Activated CD8-positive, alpha-beta T cell treated with anti-CD3 and anti-CD28 coated beads for 36 hours (primary cell): ENCODE data around the gene OMA1. TPM values are rescaled to one million over a fixed set of nuclear protein-coding genes. Genes with fewer than 3 reads are reported as not detected.
"Not testable (repeated sequence)": the region's sequence is repeated elsewhere in the genome, so short reads cannot be mapped to it uniquely, and the experiment has no call there.

Source experiments
- ATAC-seq: fragments of 200-7000 bp; cut with Tn5 transposase; one replicate; pipeline ENCODE4 v1.10.0; 2021; ENCODE audit warnings: mild to moderate bottlenecking, moderate library complexity
- CTCF ChIA-PET: fragments of 350-600 bp; sonication (Branson Sonifier 250); formaldehyde crosslinking; loops from one replicate; lab custom pipeline; 2021; ENCODE audit warnings: antibody characterized with exemption; lab: Charles Lee
- POLR2A ChIA-PET: fragments of 350-600 bp; sonication (Branson Sonifier 250); formaldehyde crosslinking; loops from one replicate; lab custom pipeline; 2021; ENCODE audit warnings: antibody characterized with exemption; lab: Charles Lee
- DNase-seq: peaks from one replicate; pipeline ENCODE4 v3.0.0-alpha.2; 2020
- H3K27ac Mint-ChIP-seq: one replicate; pipeline ENCODE4 v1.8.0; 2021; ENCODE audit warnings: mild to moderate bottlenecking, mixed read lengths
- H3K27me3 Mint-ChIP-seq: one replicate; pipeline ENCODE4 v1.8.0; 2021; ENCODE audit warnings: mixed read lengths
- H3K36me3 Mint-ChIP-seq: one replicate; pipeline ENCODE4 v1.8.0; 2021; ENCODE audit warnings: low read depth, mixed read lengths
- H3K4me1 Mint-ChIP-seq: one replicate; pipeline ENCODE4 v1.8.0; 2021; ENCODE audit warnings: low read depth, mixed read lengths
- H3K4me3 Mint-ChIP-seq: one replicate; pipeline ENCODE4 v1.8.0; 2021; ENCODE audit warnings: mild to moderate bottlenecking, moderate library complexity, mixed read lengths
- H3K9me3 Mint-ChIP-seq: one replicate; pipeline ENCODE4 v1.8.0; 2021; ENCODE audit warnings: mixed read lengths
- CTCF ChIP-seq: fragments of 200-600 bp; IDR thresholded peaks from one replicate; pipeline ENCODE4 v1.8.0; 2022; ENCODE audit warnings: antibody characterized with exemption, mild to moderate bottlenecking
- intact Hi-C: fragments of 100-400 bp; cut with micrococcal nuclease; formaldehyde crosslinking; loops from one replicate; pipeline ENCODE4 v1.10.0; 2022
- total RNA-seq, 2 experiments: library from RNA; stranded (reverse); gene quantifications; one replicate each; pipeline ENCODE4 v1.2.3, GENCODE V29; 2021

The OMA1 gene
- total RNA-seq, 2 experiments from 2014 or later = 14.7 to 14.9 TPM

GRCh38 chr1:58502519-58502918, 44.0 kb downstream of the OMA1 start:
- DNase-seq = no peak
- CTCF ChIA-PET = no interaction called here
- H3K27ac Mint-ChIP-seq = peak overlapping the region; percentile 8
- intact Hi-C loops = no loop called here
- no peak for TF ChIP-seq CTCF
- no peaks in the 10 kb centered on the region for H3K27me3 Mint-ChIP-seq
- no peaks in the 10 kb centered on the region for H3K9me3 Mint-ChIP-seq
- no peak overlapping the region for H3K4me3 Mint-ChIP-seq
- peaks cover 17% of the 10 kb centered on the region for H3K4me1 Mint-ChIP-seq
- POLR2A ChIA-PET = no interaction called here
- no peak for ATAC-seq
- H3K36me3 Mint-ChIP-seq = peaks cover 12% of the 10 kb centered on the region

GRCh38 chr1:58500043-58500442, 46.5 kb downstream of the OMA1 start:
- ATAC-seq = no peak
- no peak for TF ChIP-seq CTCF
- intact Hi-C loops = no loop called here
- POLR2A ChIA-PET = no interaction called here
- no peaks in the 10 kb centered on the region for H3K27me3 Mint-ChIP-seq
- H3K4me3 Mint-ChIP-seq = no peak overlapping the region
- CTCF ChIA-PET = interaction anchor here (1.0 to 1.6 kb wide), 2 partner anchors 15 to 152 kb away, joined by 3 to 7 read pairs; no protein-coding TSS in a partner anchor
- H3K4me1 Mint-ChIP-seq = peaks cover 17% of the 10 kb centered on the region
- H3K36me3 Mint-ChIP-seq = peaks cover 30% of the 10 kb centered on the region
- H3K27ac Mint-ChIP-seq = no peak overlapping the region
- no peak for DNase-seq
- no peaks in the 10 kb centered on the region for H3K9me3 Mint-ChIP-seq

- no peak overlapping the region for H3K4me3 Mint-ChIP-seq
- peaks cover 13% of the 10 kb centered on the region for H3K4me1 Mint-ChIP-seq
- H3K27me3 Mint-ChIP-seq = no peaks in the 10 kb centered on the region
- intact Hi-C loops = no loop called here
- POLR2A ChIA-PET = no interaction called here
- H3K27ac Mint-ChIP-seq = no peak overlapping the region
- no peak for ATAC-seq
- TF ChIP-seq CTCF = no peak
- no peaks in the 10 kb centered on the region for H3K9me3 Mint-ChIP-seq
- CTCF ChIA-PET = no interaction called here
- DNase-seq = no peak
- peaks cover 27% of the 10 kb centered on the region for H3K36me3 Mint-ChIP-seq
Measured at GRCh38 chr1:58497499-58497898, 49.0 kb downstream of the OMA1 start.

- Mint-ChIP-seq H3K4me3 (no peak overlapping the region), H3K4me1 (peaks cover 8% of the 10 kb centered on the region), H3K36me3 (peaks cover 33% of the 10 kb centered on the region), H3K27ac (no peak overlapping the region), H3K27me3 (no peaks in the 10 kb centered on the region), H3K9me3 (no peaks in the 10 kb centered on the region)
- intact Hi-C loops = no loop called here
- ChIA-PET POLR2A (interaction anchor here (0.6 kb wide), 1 partner anchor 29 kb away, joined by 3 read pairs; no protein-coding TSS in a partner anchor), CTCF (no interaction called here)
- TF ChIP-seq CTCF = no peak
- ATAC-seq (no peak), DNase-seq (no peak)
Measured at GRCh38 chr1:58496042-58496441, 50.5 kb downstream of the OMA1 start.

- H3K9me3 Mint-ChIP-seq, intact Hi-C loops, H3K27me3 Mint-ChIP-seq, H3K4me3 Mint-ChIP-seq, H3K27ac Mint-ChIP-seq, POLR2A ChIA-PET, DNase-seq, ATAC-seq, CTCF ChIA-PET: not testable (repeated sequence)
- peaks cover 11% of the 10 kb centered on the region for H3K4me1 Mint-ChIP-seq
- peaks cover 20% of the 10 kb centered on the region for H3K36me3 Mint-ChIP-seq
Measured at GRCh38 chr1:58488914-58489313, 57.6 kb downstream of the OMA1 start.
